Colonic mucosa (tissue), 4 donors: ENCODE results near the gene SPSB4. TPM values are rescaled to one million over a fixed set of nuclear protein-coding genes. Genes with fewer than 3 reads are reported as not detected.

ENCODE experiments used
- DNase-seq: peaks from one replicate; pipeline ENCODE4 v3.0.0-alpha.2; 2020
- H3K27ac ChIP-seq: fragments of 200-600 bp; one replicate; pipeline ENCODE4 v1.8.0; 2021
- H3K27me3 ChIP-seq: fragments of 200-600 bp; one replicate; pipeline ENCODE4 v1.8.0; 2021
- H3K36me3 ChIP-seq: fragments of 200-600 bp; one replicate; pipeline ENCODE4 v1.8.0; 2021
- H3K4me1 ChIP-seq: fragments of 200-600 bp; one replicate; pipeline ENCODE4 v1.8.0; 2021; ENCODE audit warnings: mild to moderate bottlenecking
- H3K4me3 ChIP-seq: fragments of 200-600 bp; one replicate; pipeline ENCODE4 v1.8.0; 2021
- H3K9ac ChIP-seq, 2 donors: one replicate each; pipeline ENCODE4 v1.7.0; 2013; ENCODE audit warnings: control low read depth in 2 of 2, low read depth in 2 of 2, low read length in 2 of 2
- H3K9me3 ChIP-seq: fragments of 200-600 bp; one replicate; pipeline ENCODE4 v1.8.0; 2021
- CTCF ChIP-seq: fragments of 200-600 bp; IDR thresholded peaks from one replicate; pipeline ENCODE4 v1.8.0; 2022; ENCODE audit warnings: antibody characterized with exemption, mild to moderate bottlenecking
- intact Hi-C: fragments of 100-400 bp; cut with DNase I; formaldehyde crosslinking; loops from one replicate; pipeline ENCODE4 v1.14.1; 2022
- total RNA-seq, 2 donors: library from RNA; stranded (reverse); fragmentation: NEBNext Ultra II Directional in 1 of 2; extraction: Animal tissue kit (Norgen Biotek cat#: 25700) in 1 of 2; gene quantifications; one replicate each; pipeline ENCODE4 v1.2.1, GENCODE V29; 2021
- donor health status: healthy.
- donor health status: DM: no; HTN: no; CAD: no.
- donor health status: DM: no; HTN: no; CAD: no.

The SPSB4 gene
- total RNA-seq, 2 donors from 2014 or later = not detected

- intact Hi-C loops = no loop called here
- Histone ChIP-seq H3K4me1 (no peaks in the 10 kb centered on the region), H3K27ac (no peak overlapping the region), H3K36me3 (no peaks in the 10 kb centered on the region), H3K4me3 (no peak overlapping the region), H3K27me3 (no peaks in the 10 kb centered on the region), H3K9ac (no peak overlapping the region), H3K9me3 (no peaks in the 10 kb centered on the region)
- no peak for DNase-seq
- no peak for TF ChIP-seq CTCF
Measured at GRCh38 chr3:141128126-141128777, 77.1 kb downstream of the SPSB4 start.

GRCh38 chr3:141129049-141129448 lies 77.9 kb downstream of the SPSB4 start:
- DNase-seq = no peak
- no peak overlapping the region for H3K27ac ChIP-seq
- H3K4me3 ChIP-seq = no peak overlapping the region
- no peaks in the 10 kb centered on the region for H3K4me1 ChIP-seq
- no peak overlapping the region for H3K9ac ChIP-seq
- H3K36me3 ChIP-seq = no peaks in the 10 kb centered on the region
- H3K9me3 ChIP-seq = no peaks in the 10 kb centered on the region
- intact Hi-C loops = no loop called here
- H3K27me3 ChIP-seq = no peaks in the 10 kb centered on the region
- no peak for TF ChIP-seq CTCF

GRCh38 chr3:141129541-141130011 lies 78.4 kb downstream of the SPSB4 start:
- H3K9me3 ChIP-seq = no peaks in the 10 kb centered on the region
- no peak overlapping the region for H3K9ac ChIP-seq
- TF ChIP-seq CTCF = no peak
- H3K4me1 ChIP-seq = no peaks in the 10 kb centered on the region
- no peak overlapping the region for H3K27ac ChIP-seq
- intact Hi-C loops = no loop called here
- H3K27me3 ChIP-seq = no peaks in the 10 kb centered on the region
- no peaks in the 10 kb centered on the region for H3K36me3 ChIP-seq
- no peak for DNase-seq
- no peak overlapping the region for H3K4me3 ChIP-seq

GRCh38 chr3:141143517-141143916 lies 92.4 kb downstream of the SPSB4 start:
- no peak for TF ChIP-seq CTCF
- no peaks in the 10 kb centered on the region for H3K27me3 ChIP-seq
- no peak for DNase-seq
- no peaks in the 10 kb centered on the region for H3K4me1 ChIP-seq
- no peak overlapping the region for H3K9ac ChIP-seq
- intact Hi-C loops = no loop called here
- H3K4me3 ChIP-seq = no peak overlapping the region
- no peaks in the 10 kb centered on the region for H3K9me3 ChIP-seq
- no peaks in the 10 kb centered on the region for H3K36me3 ChIP-seq
- H3K27ac ChIP-seq = no peak overlapping the region

GRCh38 chr3:141146979-141147470 lies 95.9 kb downstream of the SPSB4 start:
- intact Hi-C loops = no loop called here
- DNase-seq = no peak
- H3K9me3 ChIP-seq = no peaks in the 10 kb centered on the region

More at GRCh38 chr3:141146979-141147470, 95.9 kb downstream of the SPSB4 start:
- no peak for TF ChIP-seq CTCF
- H3K9ac ChIP-seq = no peak overlapping the region
- H3K4me3 ChIP-seq = no peak overlapping the region
- no peaks in the 10 kb centered on the region for H3K27me3 ChIP-seq
- no peak overlapping the region for H3K27ac ChIP-seq
- no peaks in the 10 kb centered on the region for H3K36me3 ChIP-seq
- H3K4me1 ChIP-seq = no peaks in the 10 kb centered on the region
